CD14-positive monocyte (primary cell): ENCODE data around the gene CLUH. TPM values are rescaled to one million over a fixed set of nuclear protein-coding genes. Genes with fewer than 3 reads are reported as not detected.

Source experiments
- DNase-seq, 3 donors: peaks; one replicate each; pipeline ENCODE4 v3.0.0-alpha.2; 2011 to 2022
- H2AFZ ChIP-seq: 2 replicates; pipeline ENCODE4 v1.6.0; 2012; ENCODE audit warnings: mild to moderate bottlenecking, low read depth, low read length, inconsistent platforms; ENCODE audit not compliant: insufficient read depth, poor library complexity, severe bottlenecking
- H3K27ac ChIP-seq, 2 donors: 1 replicate in 1 of 2; 2 replicates in 1 of 2; pipeline ENCODE4 v1.5.1; 2012 to 2013; ENCODE audit warnings: low read length in 2 of 2, control low read depth in 1 of 2, inconsistent platforms in 1 of 2, low read depth in 1 of 2, mild to moderate bottlenecking in 1 of 2
- H3K27me3 ChIP-seq, 2 donors: one replicate each; pipeline versions ENCODE4 v1.6.0 to v1.6.1; 2011 to 2013; ENCODE audit warnings: low read length in 2 of 2; ENCODE audit not compliant: control insufficient read depth in 2 of 2, insufficient read depth in 2 of 2
- H3K36me3 ChIP-seq, 2 donors: replicated peaks in 1 of 2; 1 replicate in 1 of 2; 2 replicates in 1 of 2; pipeline versions ENCODE4 v1.5.1 to v1.6.1; 2012 to 2013; ENCODE audit warnings: low read length in 2 of 2, control low read depth in 1 of 2, inconsistent platforms in 1 of 2, mild to moderate bottlenecking in 1 of 2; ENCODE audit not compliant: insufficient read depth in 2 of 2, control insufficient read depth in 1 of 2
- H3K4me1 ChIP-seq, 2 donors: 1 replicate in 1 of 2; 2 replicates in 1 of 2; pipeline versions ENCODE4 v1.5.1 to v1.6.1; 2012 to 2013; ENCODE audit warnings: low read length in 2 of 2, control low read depth in 1 of 2, inconsistent platforms in 1 of 2, mild to moderate bottlenecking in 1 of 2, moderate library complexity in 1 of 2; ENCODE audit not compliant: insufficient read depth in 2 of 2, control insufficient read depth in 1 of 2
- H3K4me2 ChIP-seq: replicated peaks from 2 replicates; pipeline ENCODE3; 2012; ENCODE audit warnings: low read length, moderate library complexity, mild to moderate bottlenecking; ENCODE audit not compliant: poor library complexity, severe bottlenecking; ENCODE audit errors: extremely low read depth
- H3K4me3 ChIP-seq, 3 experiments: fragments of 200-600 bp in 1 of 3; sonication (generic) in 1 of 3; replicated peaks in 1 of 3; 1 replicate in 2 of 3; 2 replicates in 1 of 3; pipeline ENCODE4 v1.5.1; 2011 to 2013; ENCODE audit warnings: low read length in 3 of 3, mild to moderate bottlenecking in 3 of 3, control low read depth in 2 of 3, low read depth in 2 of 3, inconsistent platforms in 1 of 3, moderate library complexity in 1 of 3
- H3K79me2 ChIP-seq: 2 replicates; pipeline ENCODE4 v1.6.0; 2012; ENCODE audit warnings: mild to moderate bottlenecking, control low read depth, inconsistent platforms, low read length, moderate library complexity; ENCODE audit not compliant: insufficient read depth
- H3K9ac ChIP-seq: 2 replicates; pipeline ENCODE4 v1.6.0; 2017; ENCODE audit warnings: low read length, mild to moderate bottlenecking; ENCODE audit not compliant: insufficient read depth, poor library complexity, severe bottlenecking
- H3K9me3 ChIP-seq, 2 donors: replicated peaks in 1 of 2; 1 replicate in 1 of 2; 2 replicates in 1 of 2; pipeline versions ENCODE4 v1.5.1 to v1.6.1; 2012 to 2013; ENCODE audit warnings: low read length in 2 of 2, control low read depth in 1 of 2; ENCODE audit not compliant: control insufficient read depth in 1 of 2, insufficient read depth in 1 of 2
- H4K20me1 ChIP-seq: 2 replicates; pipeline ENCODE4 v1.6.0; 2012; ENCODE audit warnings: mild to moderate bottlenecking, low read length, control low read depth, moderate library complexity; ENCODE audit not compliant: insufficient read depth
- H3K27ac Mint-ChIP-seq, 7 donors: one replicate each; pipeline ENCODE4 v1.8.0; 2020; ENCODE audit warnings: mild to moderate bottlenecking in 7 of 7, mixed read lengths in 7 of 7, moderate library complexity in 6 of 7, inconsistent platforms in 2 of 7
- H3K27me3 Mint-ChIP-seq, 3 donors: one replicate each; pipeline ENCODE4 v1.8.0; 2021 to 2022; ENCODE audit warnings: low read depth in 3 of 3, mild to moderate bottlenecking in 3 of 3, mixed read lengths in 3 of 3, moderate library complexity in 3 of 3, inconsistent platforms in 1 of 3
- H3K36me3 Mint-ChIP-seq, 2 donors: one replicate each; pipeline ENCODE4 v1.8.0; 2020; ENCODE audit warnings: mixed read lengths in 2 of 2, inconsistent platforms in 1 of 2, mild to moderate bottlenecking in 1 of 2
- H3K4me1 Mint-ChIP-seq: one replicate; pipeline ENCODE4 v1.8.0; 2020; ENCODE audit warnings: mild to moderate bottlenecking, mixed read lengths
- H3K4me3 Mint-ChIP-seq, 2 donors: one replicate each; pipeline ENCODE4 v1.8.0; 2020; ENCODE audit warnings: mild to moderate bottlenecking in 2 of 2, mixed read lengths in 2 of 2, moderate library complexity in 1 of 2
- H3K9me3 Mint-ChIP-seq, 7 donors: one replicate each; pipeline ENCODE4 v1.8.0; 2020 to 2022; ENCODE audit warnings: mixed read lengths in 7 of 7, mild to moderate bottlenecking in 6 of 7, moderate library complexity in 6 of 7, inconsistent platforms in 2 of 7
- CTCF ChIP-seq: fragments of 200-600 bp; IDR thresholded peaks from one replicate; pipeline ENCODE4 v1.8.0; 2022; ENCODE audit warnings: antibody characterized with exemption, mild to moderate bottlenecking
- WGBS: methylation state at CpG from one replicate; pipeline ENCODE4 v1.1.5; 2013; ENCODE audit warnings: missing lambda C conversion rate; ENCODE audit not compliant: insufficient coverage; 5-methylcytosine and 5-hydroxymethylcytosine counted together
- intact Hi-C, 2 donors: fragments of 100-400 bp; cut with micrococcal nuclease; formaldehyde crosslinking; loops; one replicate each; pipeline versions ENCODE4 v1.15.0 to v1.15.1; 2023
- polyA plus RNA-seq, 3 donors: library from polyadenylated mRNA; depleted of rRNA in 1 of 3; unstranded in 2 of 3; stranded (reverse) in 1 of 3; fragments of 300-500 nt in 2 of 3; fragments of >200 nt in 1 of 3; fragmentation: Illumina TruSeq in 2 of 3; gene quantifications; 1 replicate in 2 of 3; 2 replicates in 1 of 3; pipeline ENCODE4 v1.2.3, GENCODE V29; 2012 to 2021

Gene CLUH
- polyA plus RNA-seq, 3 donors: 1.6 to 26.2 (median 4.2) TPM

DNA sequence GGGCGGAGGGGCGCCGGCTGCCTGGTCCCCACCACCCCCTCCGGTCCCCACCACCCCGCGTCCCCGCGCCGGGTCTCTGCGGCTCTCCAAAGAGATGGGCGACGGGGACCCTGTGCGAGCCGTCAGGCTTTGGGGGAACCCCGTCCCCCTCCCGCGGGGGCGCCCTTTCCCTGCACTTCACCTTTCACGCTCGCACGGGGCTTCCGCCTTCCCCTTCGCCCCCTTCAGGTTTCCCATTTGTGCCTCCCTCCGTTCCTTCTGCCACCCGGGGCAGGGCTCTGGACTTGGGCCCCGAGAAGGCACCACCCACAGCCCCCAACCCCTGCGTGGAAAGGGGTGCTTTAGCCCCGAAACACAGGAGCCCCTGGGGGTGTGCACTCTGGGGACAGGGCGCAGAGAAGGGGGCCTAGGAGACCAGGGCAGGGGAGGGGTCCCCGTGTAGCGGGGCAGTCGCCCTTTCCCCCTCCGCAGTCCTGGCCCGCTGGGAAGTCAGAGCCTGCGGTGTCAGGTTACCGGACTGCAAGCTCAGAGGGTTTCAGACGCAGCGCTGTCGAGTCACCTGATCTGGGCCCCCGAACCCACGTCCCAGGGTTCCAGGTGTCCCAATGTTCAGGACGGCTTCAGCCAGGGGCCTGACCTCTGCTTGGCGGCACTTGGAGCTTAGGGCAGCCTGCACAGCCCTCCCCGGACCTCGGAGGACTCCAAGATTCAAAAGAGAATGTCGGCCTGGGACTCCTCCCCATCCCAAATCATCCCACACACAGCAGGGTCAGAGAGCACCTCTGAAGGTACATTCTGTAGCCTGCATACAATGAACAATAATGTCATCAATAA, 44.5 kb upstream of the CLUH start:
- H3K27me3 ChIP-seq: peaks cover 26 to 46% of the 10 kb centered on the region in 2 donors
- no peak for TF ChIP-seq CTCF
- no peak overlapping the region for H2AFZ ChIP-seq
- H3K79me2 ChIP-seq: no peaks in the 10 kb centered on the region
- no peaks in the 10 kb centered on the region for H4K20me1 ChIP-seq
- peak overlapping the region in 1 of 2 donors; percentile 73 for H3K4me3 Mint-ChIP-seq
- peaks cover 63 to 83% (median 73%) of the 10 kb centered on the region in 3 donors for H3K27me3 Mint-ChIP-seq
- no peak overlapping the region for H3K4me3 ChIP-seq
- intact Hi-C loops: no loop called here
- peaks cover 0 to 19% (median 5%) of the 10 kb centered on the region in 7 donors for H3K9me3 Mint-ChIP-seq
- peaks cover 2% of the 10 kb centered on the region for H3K4me1 Mint-ChIP-seq
- no peak overlapping the region for H3K27ac ChIP-seq
- no peaks in the 10 kb centered on the region for H3K4me1 ChIP-seq
- peaks cover 0 to 4% of the 10 kb centered on the region in 2 donors for H3K9me3 ChIP-seq
- no peak overlapping the region for H3K4me2 ChIP-seq
- no peak overlapping the region for H3K9ac ChIP-seq
- H3K27ac Mint-ChIP-seq: peak overlapping the region in 1 of 7 donors; percentile 59
- no peak for DNase-seq
- 4% methylated on average over 33 of the region's 46 CpGs for WGBS
- no peaks in the 10 kb centered on the region for H3K36me3 ChIP-seq
- H3K36me3 Mint-ChIP-seq: no peaks in the 10 kb centered on the region

DNA sequence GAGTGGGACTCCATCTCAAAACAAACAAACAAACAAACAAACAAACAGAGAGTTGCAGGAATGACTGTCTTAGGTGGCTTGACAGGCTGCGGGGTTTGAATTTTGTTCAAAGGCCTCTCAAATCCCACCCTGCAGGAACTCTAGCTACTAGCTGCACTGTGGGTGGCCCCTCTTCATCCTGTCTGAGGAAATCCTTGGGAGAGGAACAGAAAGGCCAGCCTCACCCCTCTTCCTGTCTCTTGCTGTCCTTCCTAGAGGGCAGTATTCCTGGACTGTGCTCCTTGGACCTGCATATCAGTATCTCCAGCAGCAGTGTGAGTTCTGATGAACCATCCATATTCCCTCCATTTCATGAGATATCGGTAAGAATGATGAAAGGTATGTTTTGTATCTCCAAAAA, 39.9 kb upstream of the CLUH start:
- WGBS: no CpG with 5 or more reads among the region's 2 CpGs
- H3K9ac ChIP-seq: no peak overlapping the region
- Mint-ChIP-seq H3K27ac (no peak overlapping the region), H3K36me3 (no peaks in the 10 kb centered on the region), H3K9me3 (peaks cover 0 to 19% (median 5%) of the 10 kb centered on the region in 7 donors), H3K4me3 (no peak overlapping the region), H3K4me1 (peaks cover 2% of the 10 kb centered on the region), H3K27me3 (peaks cover 67 to 80% (median 72%) of the 10 kb centered on the region in 3 donors)
- no peaks in the 10 kb centered on the region for H3K36me3 ChIP-seq
- no peaks in the 10 kb centered on the region for H3K4me1 ChIP-seq
- no peaks in the 10 kb centered on the region for H3K79me2 ChIP-seq
- peaks cover 25 to 55% of the 10 kb centered on the region in 2 donors for H3K27me3 ChIP-seq
- no peak overlapping the region for H2AFZ ChIP-seq
- intact Hi-C loops: no loop called here
- H3K9me3 ChIP-seq: peaks cover 0 to 4% of the 10 kb centered on the region in 2 donors
- no peak overlapping the region for H3K27ac ChIP-seq
- TF ChIP-seq CTCF: no peak
- H4K20me1 ChIP-seq: no peaks in the 10 kb centered on the region
- H3K4me3 ChIP-seq: no peak overlapping the region
- no peak for DNase-seq
- no peak overlapping the region for H3K4me2 ChIP-seq
